Endometrial microvascular endothelial cells (primary cell): ENCODE results near the gene TTC19. TPM values are rescaled to one million over a fixed set of nuclear protein-coding genes. Genes with fewer than 3 reads are reported as not detected.
"Not testable (repeated sequence)": the region's sequence is repeated elsewhere in the genome, so short reads cannot be mapped to it uniquely, and the experiment has no call there.

Experiments
- in situ Hi-C: cut with HindIII; loops from 2 replicates; pipeline ENCODE4 v1.10.0; 2017; ENCODE audit warnings: low sequenced_read_pairs, low pct_unique_long_range_greater_than_20kb; ENCODE audit errors: inconsistent ontology term
- total RNA-seq: library from RNA; depleted of rRNA; stranded (reverse); fragments of >200 nt; gene quantifications from one replicate; pipeline ENCODE4 v1.2.3, GENCODE V29; 2015; ENCODE audit errors: inconsistent ontology term

Gene TTC19
- total RNA-seq, 1 donor from 2014 or later: 30.6 TPM

DNA sequence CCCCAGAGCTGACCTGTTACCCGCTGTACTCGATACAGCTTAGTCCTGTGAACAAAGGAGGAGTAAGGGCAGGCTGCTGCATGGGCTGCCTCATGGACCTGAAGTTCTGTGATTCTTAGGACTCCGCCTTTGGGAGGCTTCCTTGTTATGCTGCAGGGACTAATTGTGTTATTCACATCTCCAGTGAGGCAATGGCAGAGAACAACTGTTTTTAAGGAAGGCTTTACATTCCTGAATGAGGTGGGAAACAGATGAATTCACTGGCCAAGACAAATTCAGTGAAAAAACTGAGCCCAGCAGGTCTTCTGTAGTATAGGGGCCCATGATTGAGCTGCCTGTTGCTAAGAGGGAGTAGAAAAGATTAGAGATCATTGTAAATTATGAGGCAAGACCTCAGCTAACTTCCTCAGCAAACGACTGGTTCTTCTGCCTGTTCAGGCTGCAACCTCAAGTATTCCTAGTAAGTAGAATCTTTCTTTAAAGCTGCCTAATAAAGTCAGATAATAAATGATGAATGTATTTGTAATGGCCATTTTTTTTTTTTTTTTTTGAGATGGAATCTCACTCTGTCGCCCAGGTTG lies 28.4 kb upstream of the TTC19 start:
- in situ Hi-C loops: no loop called here

GRCh38 chr17:15971882-15972281 lies 27.7 kb upstream of the TTC19 start:
- in situ Hi-C loops: no loop called here

GRCh38 chr17:15972497-15972951 lies 27.1 kb upstream of the TTC19 start:
- in situ Hi-C loops: no loop called here

- in situ Hi-C loops: no loop called here
Observed at GRCh38 chr17:15973016-15973415, 26.6 kb upstream of the TTC19 start.

- in situ Hi-C loops: no loop called here
Observed at GRCh38 chr17:15973834-15974233, 25.8 kb upstream of the TTC19 start.

DNA sequence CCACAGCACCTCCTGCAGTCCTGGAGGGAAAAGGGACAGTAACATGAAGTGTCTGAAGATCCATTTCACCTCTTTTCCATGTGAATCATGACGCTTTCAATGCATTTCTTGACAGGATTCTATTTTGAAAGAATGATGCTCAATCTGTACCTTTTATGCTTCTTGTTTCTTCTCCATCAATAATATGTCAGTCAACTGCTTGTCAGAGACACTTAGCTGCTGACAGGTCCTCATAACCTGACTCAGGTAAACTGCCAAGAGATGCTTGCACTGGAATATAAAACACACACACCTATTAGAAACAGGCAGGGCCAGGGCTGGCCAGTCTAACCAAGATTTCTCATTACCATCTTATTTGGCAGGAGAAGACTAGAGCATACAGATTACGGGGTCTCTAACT lies 21.7 kb upstream of the TTC19 start:
- in situ Hi-C loops: no loop called here

- in situ Hi-C loops: no loop called here
Observed at GRCh38 chr17:15978606-15979005, 21.0 kb upstream of the TTC19 start.

DNA sequence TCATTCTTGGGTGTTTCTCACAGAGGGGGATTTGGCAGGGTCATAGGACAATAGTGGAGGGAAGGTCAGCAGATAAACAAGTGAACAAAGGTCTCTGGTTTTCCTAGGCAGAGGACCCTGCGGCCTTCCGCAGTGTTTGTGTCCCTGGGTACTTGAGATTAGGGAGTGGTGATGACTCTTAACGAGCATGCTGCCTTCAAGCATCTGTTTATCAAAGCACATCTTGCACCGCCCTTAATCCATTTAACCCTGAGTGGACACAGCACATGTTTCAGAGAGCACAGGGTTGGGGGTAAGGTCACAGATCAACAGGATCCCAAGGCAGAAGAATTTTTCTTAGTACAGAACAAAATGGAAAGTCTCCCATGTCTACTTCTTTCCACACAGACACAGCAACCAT lies 20.6 kb upstream of the TTC19 start:
- in situ Hi-C loops: not testable (repeated sequence)

GRCh38 chr17:15981208-15981607 lies 18.4 kb upstream of the TTC19 start:
- in situ Hi-C loops: no loop called here

DNA sequence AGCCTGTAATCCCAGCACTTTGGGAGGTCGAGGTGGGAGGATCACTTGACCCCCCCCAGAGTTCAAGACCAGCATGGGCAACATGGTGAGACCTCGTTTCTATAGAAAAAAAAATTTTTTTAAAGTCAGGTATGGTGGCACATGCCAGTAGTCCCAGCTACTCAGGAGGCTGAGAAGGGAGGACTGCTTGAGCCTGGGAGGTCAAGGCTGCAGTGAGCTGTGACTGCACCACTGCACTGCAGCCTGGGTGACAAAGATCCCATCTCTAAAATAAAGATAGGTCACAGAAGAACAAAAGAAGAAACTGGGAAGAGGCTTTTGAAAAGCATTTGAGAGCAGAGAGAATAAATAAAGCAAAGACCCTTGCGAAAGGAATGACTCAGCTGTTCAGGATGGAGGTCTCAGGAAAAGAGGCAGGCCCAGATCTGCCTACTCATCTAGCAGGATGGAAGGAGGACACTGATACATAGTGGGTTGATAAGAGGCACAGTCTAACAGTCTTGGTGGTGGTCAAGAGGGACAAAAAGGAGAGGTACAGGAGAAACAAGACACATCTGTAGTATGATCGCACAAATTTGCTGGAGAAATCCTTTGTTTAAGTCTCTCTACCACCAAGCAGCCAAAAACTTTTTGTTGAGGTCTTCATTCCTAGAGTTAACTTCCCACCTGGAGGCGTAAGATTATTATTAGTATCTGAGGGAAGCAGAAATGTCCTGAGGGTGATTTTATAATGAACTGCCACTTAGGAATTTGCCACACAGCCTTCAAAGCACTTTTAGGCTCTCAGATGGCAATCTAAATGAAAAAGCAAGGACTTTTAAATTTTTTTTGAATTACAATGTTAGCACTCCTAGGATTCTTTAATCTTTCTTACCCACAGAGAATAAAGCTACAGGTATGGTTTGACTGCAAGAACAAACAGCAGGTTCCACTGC lies 17.7 kb upstream of the TTC19 start:
- in situ Hi-C loops: no loop called here

- in situ Hi-C loops: no loop called here
Observed at GRCh38 chr17:15996322-15996721, 3.3 kb upstream of the TTC19 start.

DNA sequence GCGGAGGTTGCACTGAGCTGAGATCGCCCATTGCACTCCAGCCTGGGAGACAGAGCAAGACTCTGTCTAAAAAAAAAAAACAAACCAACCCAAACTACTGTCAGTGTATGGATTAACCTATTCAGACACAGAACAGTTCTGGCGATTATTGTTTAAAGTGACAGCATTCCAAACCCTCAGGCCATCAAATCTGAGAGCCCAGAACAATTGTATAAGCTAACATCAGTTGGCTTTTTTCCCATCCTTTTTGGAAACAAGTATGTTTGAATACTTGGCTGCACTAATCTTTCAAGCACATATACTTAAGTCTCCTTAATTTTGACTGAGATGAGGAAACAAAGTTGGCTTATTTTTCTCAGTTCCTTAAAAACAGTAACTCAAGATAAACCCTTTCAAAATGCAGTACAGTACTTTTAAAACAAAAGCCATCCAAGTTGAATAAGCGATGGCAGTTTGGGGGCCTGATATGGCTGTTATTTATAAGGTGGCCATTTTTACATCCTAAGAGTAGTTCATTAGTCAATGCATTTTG lies 1.5 kb upstream of the TTC19 start:
- in situ Hi-C loops: no loop called here

DNA sequence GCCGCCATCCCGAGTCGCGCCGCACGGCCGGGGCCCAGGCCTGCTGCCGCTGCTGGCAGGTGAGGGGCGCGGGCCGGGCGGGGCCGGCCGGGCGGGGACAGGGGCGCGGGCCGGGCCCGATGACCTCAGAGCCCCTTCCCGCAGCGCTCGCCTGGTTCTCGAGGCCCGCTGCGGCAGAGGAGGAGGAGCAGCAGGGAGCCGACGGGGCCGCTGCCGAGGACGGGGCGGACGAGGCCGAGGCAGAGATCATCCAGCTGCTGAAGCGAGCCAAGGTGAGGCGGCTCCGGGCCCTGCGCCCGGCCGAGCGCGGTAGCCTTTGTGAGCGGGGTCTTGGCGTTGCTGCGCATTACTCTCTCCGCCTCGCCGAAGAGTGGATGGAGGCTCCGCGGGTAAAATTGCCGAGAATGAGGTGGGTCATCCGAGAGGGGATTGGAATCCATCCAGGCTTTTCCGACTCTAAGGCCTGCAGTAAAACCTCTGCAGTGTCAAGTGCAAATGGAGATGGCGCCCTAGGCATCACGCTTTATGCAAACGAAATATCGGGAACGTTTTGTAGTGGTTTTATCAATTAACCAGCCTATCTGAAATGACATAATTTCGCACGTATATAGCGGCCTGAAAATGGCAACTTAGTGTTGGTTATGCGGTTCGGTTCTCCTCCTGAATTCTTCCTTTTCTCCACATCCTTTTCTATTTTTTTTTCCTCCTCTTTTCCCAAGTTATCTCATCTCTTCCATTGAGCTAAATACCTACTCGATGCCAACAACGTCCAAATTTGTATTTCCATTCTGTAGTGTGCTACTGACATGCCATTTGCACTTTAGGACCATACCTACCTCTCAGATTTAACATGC lies 577 bp downstream of the TTC19 start:
- in situ Hi-C loops: no loop called here

DNA sequence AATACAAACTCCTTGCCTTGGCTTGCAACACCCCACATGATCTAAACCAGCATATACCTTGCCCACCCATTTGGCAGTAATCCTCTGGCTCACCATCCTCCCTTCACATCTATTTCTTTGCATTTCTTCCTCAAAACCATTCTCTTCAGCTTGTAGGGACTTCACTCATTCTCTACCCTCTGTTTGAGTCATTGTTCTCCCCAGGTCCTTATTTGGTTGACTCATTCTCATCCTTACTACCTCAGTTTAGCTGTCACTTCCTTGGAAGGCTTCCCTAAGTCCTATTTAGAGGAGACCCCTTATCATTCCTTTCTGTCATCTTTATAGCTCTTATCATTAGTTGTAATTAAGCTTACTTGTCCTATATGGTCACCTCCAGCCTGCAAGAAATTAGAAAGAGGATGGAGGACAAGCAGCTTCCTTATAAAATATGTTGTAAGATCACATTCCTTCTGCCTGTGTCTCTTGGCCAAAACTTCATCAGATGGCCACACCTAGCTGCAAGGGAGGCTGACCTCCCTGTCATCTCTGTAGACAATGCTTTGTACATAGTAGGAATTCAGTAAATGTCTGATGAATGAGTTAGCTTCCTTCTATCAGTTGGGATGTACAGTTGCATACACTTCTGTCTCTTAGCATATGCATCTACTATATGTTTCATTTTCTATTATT lies 1.7 kb downstream of the TTC19 start:
- in situ Hi-C loops: no loop called here

- in situ Hi-C loops: no loop called here
Observed at GRCh38 chr17:16002708-16003260, 3.2 kb downstream of the TTC19 start.

GRCh38 chr17:16003841-16004240 lies 4.2 kb downstream of the TTC19 start:
- in situ Hi-C loops: no loop called here

DNA sequence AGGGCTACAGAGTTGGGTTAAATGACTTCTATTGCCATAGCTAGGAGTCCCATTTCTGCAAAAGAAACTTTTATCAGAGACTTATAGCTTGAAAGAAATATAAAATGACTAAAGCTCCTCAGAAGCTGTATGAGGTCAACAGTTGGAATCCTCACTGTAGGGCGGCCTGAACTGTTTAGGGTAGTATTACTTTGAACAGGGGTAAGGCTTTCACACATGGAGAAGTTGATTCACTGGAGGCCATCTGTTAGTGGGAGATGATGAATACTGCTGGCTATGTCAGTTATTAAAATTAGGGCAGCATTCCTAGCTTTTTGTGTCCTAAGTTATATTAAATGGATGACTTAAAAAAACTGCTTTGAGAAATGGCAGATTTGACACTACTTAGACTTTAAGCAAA lies 6.0 kb downstream of the TTC19 start:
- in situ Hi-C loops: no loop called here

DNA sequence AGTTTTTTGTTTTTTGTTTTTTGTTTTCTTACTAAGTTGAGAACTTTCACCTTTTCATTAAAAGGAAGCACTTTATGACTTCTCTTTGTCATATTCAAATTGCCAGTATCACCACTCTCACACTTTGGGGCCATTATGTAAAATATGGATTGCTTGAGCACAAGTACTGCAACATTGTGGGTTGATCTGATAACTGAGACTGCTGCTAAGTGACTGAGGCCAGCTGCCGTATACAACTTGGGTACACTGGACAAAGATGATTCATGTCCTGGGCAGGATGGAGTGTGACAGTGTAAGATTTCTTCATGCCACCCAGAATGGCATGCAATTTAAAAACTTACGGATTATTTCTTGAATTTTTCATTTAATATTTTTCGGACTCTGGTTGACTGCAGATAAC lies 7.8 kb downstream of the TTC19 start:
- in situ Hi-C loops: no loop called here
